ENCODE results near the gene FNDC5. TPM values are rescaled to one million over a fixed set of nuclear protein-coding genes. Genes with fewer than 3 reads are reported as not detected.

Gene FNDC5
- total RNA-seq, 2 donors from 2014 or later = not detected

DNA sequence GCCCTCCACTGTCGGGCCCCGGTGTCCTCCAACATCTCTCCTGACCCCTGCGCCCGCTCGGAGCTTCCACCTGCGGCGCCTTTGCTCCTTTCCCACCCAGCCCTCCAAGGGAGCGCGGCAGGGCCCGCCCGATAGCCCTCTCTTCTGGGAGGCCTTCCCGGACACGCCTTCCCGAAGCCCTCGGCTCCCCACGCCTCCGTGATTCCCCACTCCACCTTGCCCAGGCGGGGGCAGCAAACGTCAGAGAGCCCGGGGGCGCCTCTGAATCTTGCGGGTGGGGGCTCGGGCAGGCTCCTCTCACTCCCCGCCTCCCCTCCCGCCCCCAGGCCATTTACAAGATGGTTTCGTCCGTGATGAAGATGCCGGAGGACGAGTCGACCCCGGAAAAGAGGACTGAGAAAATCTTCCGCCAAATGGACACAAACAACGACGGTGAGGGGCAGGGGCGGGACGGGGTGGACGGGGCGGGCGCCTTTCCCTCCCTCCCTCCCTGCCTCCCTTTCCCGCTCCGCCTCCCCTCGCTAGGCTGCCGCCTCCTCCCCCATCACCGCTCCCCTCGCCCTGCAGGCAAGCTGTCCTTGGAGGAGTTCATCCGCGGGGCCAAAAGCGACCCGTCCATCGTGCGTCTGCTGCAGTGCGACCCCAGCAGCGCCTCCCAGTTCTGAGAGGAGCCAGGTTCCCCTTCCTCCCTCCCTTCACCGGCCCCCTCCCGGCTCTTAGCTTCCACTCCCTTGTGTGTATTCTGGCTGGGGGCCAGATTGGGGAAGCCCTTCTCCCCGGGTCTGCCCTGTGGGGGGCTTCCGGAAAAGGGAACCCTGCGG is 22.7 kb upstream of the FNDC5 start:
- Mint-ChIP-seq H3K27me3 (peaks cover 34 to 35% of the 10 kb centered on the region in 2 donors), H3K4me3 (peak overlapping the region; percentile 45), H3K36me3 (no peaks in the 10 kb centered on the region), H3K9me3 (no peaks in the 10 kb centered on the region), H3K27ac (no peak overlapping the region), H3K4me1 (ENCODE audit: low read depth in 2 of 2) (peaks cover 0 to 8% of the 10 kb centered on the region in 2 donors)
- DNase-seq (ENCODE audit: low spot score) (no peak), ATAC-seq (peak in 1 of 2 donors; percentile 37)

DNA sequence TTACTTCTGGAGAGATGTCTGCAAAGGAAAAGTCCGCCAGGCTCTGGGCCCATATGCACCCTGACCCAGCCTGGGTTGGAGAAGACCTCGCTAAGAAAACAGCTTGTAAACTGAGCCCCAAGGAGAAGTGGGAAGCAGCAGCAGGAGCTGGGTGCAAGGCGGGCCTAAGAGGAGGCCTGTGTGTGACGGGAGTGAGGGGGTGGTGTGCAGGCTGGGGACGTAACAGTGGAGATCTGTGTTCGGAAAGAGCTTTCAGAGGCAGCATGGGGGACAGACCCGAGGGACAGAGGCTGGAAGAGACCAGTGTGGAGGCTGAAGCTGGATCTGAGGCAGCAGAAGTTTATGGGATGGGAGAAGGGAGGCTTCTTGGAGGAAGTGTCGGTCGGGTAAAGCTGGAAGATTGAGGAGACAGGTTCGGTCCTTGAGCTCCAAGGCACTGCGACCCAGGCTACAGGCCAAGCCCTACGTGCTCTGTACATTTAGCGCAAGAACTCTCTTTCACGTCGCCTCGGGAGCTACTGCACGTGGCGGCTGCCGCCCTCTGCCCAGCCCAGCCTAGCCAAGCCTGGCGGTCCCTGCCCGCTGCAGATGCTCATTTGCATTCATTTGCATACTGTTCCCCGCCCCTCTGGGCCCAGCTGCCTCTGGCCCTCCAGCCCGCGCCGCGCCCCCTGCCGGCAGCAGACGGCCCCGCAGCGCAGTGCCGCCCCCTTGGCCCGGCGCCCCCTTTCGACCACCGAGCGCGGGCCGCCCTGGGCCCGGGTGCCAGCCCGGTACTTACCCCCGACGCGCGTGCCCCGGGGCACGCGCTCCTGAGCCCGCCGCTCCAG is 21.9 kb upstream of the FNDC5 start:
- Mint-ChIP-seq H3K4me3 (peak overlapping the region; percentile 53), H3K27ac (no peak overlapping the region), H3K9me3 (no peaks in the 10 kb centered on the region), H3K27me3 (peaks cover 38 to 40% of the 10 kb centered on the region in 2 donors), H3K36me3 (no peaks in the 10 kb centered on the region), H3K4me1 (ENCODE audit: low read depth in 2 of 2) (peaks cover 0 to 8% of the 10 kb centered on the region in 2 donors)
- no peak for DNase-seq (ENCODE audit: low spot score)
- peak; percentile 53 to 72 for ATAC-seq

GRCh38 chr1:32891630-32892029 is 20.9 kb upstream of the FNDC5 start:
- ATAC-seq (no peak), DNase-seq (ENCODE audit: low spot score) (no peak)
- H3K9me3 Mint-ChIP-seq = no peaks in the 10 kb centered on the region
- no peak overlapping the region for H3K27ac Mint-ChIP-seq
- no peaks in the 10 kb centered on the region for H3K36me3 Mint-ChIP-seq
- peaks cover 0 to 14% of the 10 kb centered on the region in 2 donors for H3K4me1 Mint-ChIP-seq (ENCODE audit: low read depth in 2 of 2)
- peak overlapping the region; percentile 53 for H3K4me3 Mint-ChIP-seq
- peaks cover 43 to 49% of the 10 kb centered on the region in 2 donors for H3K27me3 Mint-ChIP-seq

DNA sequence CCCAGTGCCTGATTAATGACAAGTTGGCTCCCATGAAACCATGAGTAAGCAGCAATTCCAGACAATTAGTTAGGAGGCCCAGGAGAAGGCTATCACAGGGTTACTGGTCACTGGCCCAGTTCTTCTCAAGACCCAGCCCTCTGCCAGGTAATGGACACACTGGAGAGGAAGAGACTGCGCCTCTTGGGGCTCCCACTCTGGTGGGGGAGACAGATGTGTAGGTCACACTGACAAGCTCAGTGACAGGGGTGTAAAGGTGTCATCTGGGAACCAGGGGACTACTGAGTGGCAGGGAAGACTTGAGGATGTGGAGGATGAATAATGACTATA is 20.5 kb upstream of the FNDC5 start:
- DNase-seq (ENCODE audit: low spot score) (no peak), ATAC-seq (no peak)
- Mint-ChIP-seq H3K36me3 (no peaks in the 10 kb centered on the region), H3K4me3 (no peak overlapping the region), H3K27me3 (peaks cover 40 to 47% of the 10 kb centered on the region in 2 donors), H3K9me3 (no peaks in the 10 kb centered on the region), H3K27ac (no peak overlapping the region), H3K4me1 (ENCODE audit: low read depth in 2 of 2) (peaks cover 0 to 14% of the 10 kb centered on the region in 2 donors)

DNA sequence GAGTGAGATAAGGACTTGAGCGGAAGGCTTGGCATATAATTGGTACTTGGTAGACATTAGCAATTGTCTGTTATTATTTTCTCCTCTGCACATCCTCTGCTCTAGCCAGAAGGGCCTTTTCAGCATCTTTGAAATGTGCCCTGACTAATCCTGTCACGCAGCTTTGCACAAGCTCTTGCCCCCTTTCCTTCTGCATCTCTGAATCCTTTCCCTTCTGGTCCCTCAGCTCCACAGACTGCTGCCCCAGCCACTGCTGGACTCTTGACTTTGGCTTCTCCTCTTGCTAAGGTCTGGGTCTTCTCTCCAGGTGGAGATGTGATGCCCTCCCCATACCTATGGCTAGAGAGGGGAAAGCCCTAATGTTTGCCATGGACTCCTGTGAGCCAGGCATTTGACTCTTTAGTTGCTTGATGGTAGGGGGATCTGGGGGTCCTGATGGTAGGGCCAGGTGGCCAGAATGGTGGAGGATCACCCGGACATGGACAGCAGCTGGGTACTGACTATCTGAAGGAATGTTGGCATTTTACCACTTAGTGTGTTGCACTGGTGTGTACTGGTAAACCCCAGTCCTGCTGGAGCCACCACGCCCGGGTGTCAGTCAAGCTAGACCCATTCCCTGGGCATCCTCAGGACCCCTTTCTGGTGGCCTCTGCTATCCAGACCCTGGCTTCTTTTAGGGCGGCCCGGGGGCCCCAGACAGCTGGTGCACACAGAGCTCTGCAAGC is 20.0 kb upstream of the FNDC5 start:
- H3K4me3 Mint-ChIP-seq = no peak overlapping the region
- H3K4me1 Mint-ChIP-seq (ENCODE audit: low read depth in 2 of 2) = peaks cover 0 to 14% of the 10 kb centered on the region in 2 donors
- peaks cover 42 to 44% of the 10 kb centered on the region in 2 donors for H3K27me3 Mint-ChIP-seq
- H3K9me3 Mint-ChIP-seq = no peaks in the 10 kb centered on the region
- no peak for DNase-seq (ENCODE audit: low spot score)
- no peaks in the 10 kb centered on the region for H3K36me3 Mint-ChIP-seq
- ATAC-seq = no peak
- no peak overlapping the region for H3K27ac Mint-ChIP-seq

DNA sequence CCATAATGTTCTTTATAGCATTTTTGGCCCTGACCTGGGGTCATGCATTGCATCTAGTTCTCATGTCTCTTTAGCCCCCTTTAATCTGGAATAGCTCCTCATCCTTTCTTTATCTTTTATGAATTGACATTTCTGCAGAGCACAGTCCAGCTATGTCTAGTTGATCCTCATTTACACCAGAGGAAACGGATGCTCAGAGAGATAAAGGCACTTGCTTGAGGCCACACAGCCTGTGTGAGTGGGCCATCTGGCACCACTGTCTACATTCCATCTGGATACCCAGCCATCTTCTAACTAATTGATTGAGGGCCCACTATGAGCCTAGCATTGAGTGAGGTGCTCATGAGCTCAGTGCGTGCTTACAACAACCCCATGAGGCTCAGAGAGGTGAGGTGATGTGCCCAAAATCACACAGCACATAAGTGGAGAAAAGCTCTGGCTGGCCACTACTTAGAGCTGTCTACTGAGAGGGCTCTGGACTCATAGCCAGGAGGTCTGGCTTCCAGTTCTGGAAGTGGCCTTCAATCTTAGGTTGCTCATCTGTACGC is 19.1 kb upstream of the FNDC5 start:
- ATAC-seq (no peak), DNase-seq (ENCODE audit: low spot score) (no peak)
- Mint-ChIP-seq H3K4me1 (ENCODE audit: low read depth in 2 of 2) (peaks cover 6 to 20% of the 10 kb centered on the region in 2 donors), H3K27ac (no peak overlapping the region), H3K9me3 (no peaks in the 10 kb centered on the region), H3K27me3 (peaks cover 48 to 53% of the 10 kb centered on the region in 2 donors), H3K36me3 (no peaks in the 10 kb centered on the region), H3K4me3 (no peak overlapping the region)

DNA sequence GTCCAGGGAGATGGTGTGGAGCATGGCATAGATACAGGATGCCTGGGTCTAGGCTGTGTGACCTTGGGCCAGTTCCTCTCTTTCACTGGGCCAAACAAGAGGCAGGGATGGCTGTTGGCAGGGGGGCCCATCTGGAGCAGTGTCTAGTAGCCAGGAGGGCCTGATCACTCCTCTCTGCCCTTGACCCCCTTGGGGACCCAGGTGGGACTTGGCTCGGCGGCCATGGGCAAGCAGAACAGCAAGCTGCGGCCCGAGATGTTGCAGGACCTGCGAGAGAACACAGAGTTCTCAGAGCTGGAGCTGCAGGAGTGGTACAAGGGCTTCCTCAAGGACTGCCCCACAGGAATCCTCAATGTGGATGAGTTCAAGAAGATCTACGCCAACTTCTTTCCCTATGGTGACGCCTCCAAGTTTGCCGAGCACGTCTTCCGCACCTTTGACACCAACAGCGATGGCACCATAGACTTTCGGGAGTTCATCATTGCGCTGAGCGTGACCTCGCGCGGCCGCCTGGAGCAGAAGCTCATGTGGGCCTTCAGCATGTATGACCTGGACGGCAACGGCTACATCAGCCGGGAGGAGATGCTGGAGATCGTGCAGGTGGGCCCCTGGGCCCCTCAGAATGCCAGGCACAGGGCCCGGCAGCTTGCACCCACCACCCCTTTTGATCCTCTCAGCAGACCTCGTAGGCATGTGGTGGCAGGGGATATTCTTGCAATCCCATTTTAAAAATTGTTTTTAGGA is 18.1 kb upstream of the FNDC5 start:
- Mint-ChIP-seq H3K27me3 (peaks cover 53 to 58% of the 10 kb centered on the region in 2 donors), H3K27ac (no peak overlapping the region), H3K9me3 (no peaks in the 10 kb centered on the region), H3K4me1 (ENCODE audit: low read depth in 2 of 2) (peaks cover 6 to 20% of the 10 kb centered on the region in 2 donors), H3K4me3 (no peak overlapping the region), H3K36me3 (no peaks in the 10 kb centered on the region)
- no peak for ATAC-seq
- DNase-seq (ENCODE audit: low spot score) = no peak

DNA sequence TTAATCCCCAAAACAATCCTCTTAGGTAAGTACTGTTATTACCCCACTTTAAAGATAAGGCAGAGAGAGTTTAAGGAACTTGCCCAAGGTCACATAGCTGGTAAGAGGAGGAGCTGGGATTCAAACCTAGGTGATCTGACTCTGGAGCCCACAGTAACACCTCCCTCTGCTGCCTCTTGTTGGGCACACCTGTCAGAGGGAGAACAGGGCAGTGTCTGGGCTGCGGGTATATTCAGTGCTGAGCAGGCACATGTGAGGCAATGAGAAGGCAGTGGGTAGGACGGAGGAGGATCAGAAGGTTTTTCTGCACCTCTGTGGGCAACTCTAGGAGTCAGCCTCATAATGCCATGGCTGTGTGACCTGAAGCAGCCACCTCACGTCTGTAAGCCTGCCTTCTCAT is 17.4 kb upstream of the FNDC5 start:
- DNase-seq (ENCODE audit: low spot score) = no peak
- no peak overlapping the region for H3K4me3 Mint-ChIP-seq
- no peaks in the 10 kb centered on the region for H3K36me3 Mint-ChIP-seq
- no peaks in the 10 kb centered on the region for H3K9me3 Mint-ChIP-seq
- ATAC-seq = no peak
- no peak overlapping the region for H3K27ac Mint-ChIP-seq
- peaks cover 6 to 20% of the 10 kb centered on the region in 2 donors for H3K4me1 Mint-ChIP-seq (ENCODE audit: low read depth in 2 of 2)
- H3K27me3 Mint-ChIP-seq = peaks cover 58 to 64% of the 10 kb centered on the region in 2 donors

DNA sequence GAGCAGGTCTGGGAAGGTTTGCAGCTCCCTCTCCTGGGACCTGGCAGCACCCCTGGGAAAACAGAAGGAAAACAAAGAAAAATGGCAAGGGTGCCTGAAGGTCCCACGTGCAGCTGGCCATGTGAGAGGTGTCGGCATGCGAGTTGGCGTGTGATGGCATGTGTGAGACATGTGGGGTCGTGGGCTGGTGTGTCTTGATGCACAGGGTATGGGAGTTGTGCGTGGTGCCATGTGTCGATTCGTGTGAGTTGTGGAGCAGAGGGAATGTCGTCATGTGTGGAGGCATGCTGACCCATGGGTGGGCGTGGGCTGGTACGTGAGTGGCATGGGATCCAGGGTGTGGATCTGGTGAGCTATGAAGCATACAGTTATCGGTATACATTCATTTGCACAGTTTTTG is 16.9 kb upstream of the FNDC5 start:
- Mint-ChIP-seq H3K9me3 (no peaks in the 10 kb centered on the region), H3K27me3 (peaks cover 58 to 63% of the 10 kb centered on the region in 2 donors), H3K36me3 (no peaks in the 10 kb centered on the region), H3K4me3 (no peak overlapping the region), H3K27ac (no peak overlapping the region), H3K4me1 (ENCODE audit: low read depth in 2 of 2) (peaks cover 6 to 20% of the 10 kb centered on the region in 2 donors)
- ATAC-seq (no peak), DNase-seq (ENCODE audit: low spot score) (no peak)

GRCh38 chr1:32886828-32887414 is 16.2 kb upstream of the FNDC5 start:
- Mint-ChIP-seq H3K4me3 (no peak overlapping the region), H3K36me3 (no peaks in the 10 kb centered on the region), H3K4me1 (ENCODE audit: low read depth in 2 of 2) (peaks cover 6 to 13% of the 10 kb centered on the region in 2 donors), H3K9me3 (no peaks in the 10 kb centered on the region), H3K27me3 (peaks cover 51 to 56% of the 10 kb centered on the region in 2 donors), H3K27ac (no peak overlapping the region)
- no peak for ATAC-seq
- no peak for DNase-seq (ENCODE audit: low spot score)

DNA sequence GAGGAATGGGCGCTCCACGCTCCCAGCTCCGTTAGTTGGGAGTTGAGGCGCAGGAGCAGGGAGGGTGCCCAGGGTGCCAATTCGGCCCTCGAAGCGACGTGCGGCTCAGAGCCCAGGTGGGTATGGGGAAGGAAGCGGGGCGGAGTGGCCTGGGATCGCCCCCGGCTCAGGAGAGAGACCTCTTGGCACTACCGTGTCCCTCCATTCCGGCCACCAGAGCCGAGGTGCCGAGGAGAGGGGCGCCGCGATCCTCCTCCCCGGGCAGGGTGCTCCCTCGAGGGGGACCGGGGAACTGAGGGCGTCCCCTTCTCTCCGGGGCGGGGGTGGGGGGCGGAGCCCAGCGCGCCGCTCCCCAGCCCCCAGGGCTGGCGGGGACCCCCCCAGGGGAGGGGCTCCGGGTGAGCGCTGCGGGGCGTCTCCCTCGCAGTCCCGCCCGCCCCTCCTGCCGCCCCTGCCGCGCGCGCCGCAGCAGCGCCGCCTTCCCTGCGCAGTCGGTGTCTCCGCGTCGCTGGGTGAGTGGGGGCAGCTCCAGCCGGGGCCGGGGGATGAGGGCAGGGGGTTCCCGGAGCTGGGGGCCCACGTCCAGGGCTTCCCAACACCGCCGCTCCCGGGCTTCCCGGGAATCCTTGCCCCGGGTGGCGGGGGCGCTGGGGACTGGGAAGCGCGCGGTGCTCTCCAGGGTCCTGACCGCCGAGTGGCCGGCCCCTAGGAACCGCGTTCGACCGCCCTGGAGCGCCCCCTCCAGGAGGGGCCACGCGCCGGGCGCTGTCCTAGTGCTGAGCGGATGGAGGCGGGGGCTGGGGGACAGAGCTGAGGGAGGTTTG is 15.5 kb upstream of the FNDC5 start, which contains the start of gene HPCA:
TSS of gene HPCA (plus strand) at position 488 of the 824 bp plus-strand sequence. CDS start 2,408 bp downstream, outside the sequence.
- H3K36me3 Mint-ChIP-seq = no peaks in the 10 kb centered on the region
- H3K9me3 Mint-ChIP-seq = no peaks in the 10 kb centered on the region
- ATAC-seq = peak; percentile 73 to 80
- H3K4me1 Mint-ChIP-seq (ENCODE audit: low read depth in 2 of 2) = peaks cover 6 to 12% of the 10 kb centered on the region in 2 donors
- DNase-seq (ENCODE audit: low spot score) = no peak
- no peak within 1 kb of the TSS for H3K27ac Mint-ChIP-seq
- H3K4me3 Mint-ChIP-seq = peak within 1 kb of the TSS; percentile 50
- peaks cover 47 to 49% of the 10 kb centered on the region in 2 donors for H3K27me3 Mint-ChIP-seq

- H3K4me1 Mint-ChIP-seq (ENCODE audit: low read depth in 2 of 2) = peaks cover 6 to 12% of the 10 kb centered on the region in 2 donors
- H3K27ac Mint-ChIP-seq = no peak overlapping the region
- no peaks in the 10 kb centered on the region for H3K36me3 Mint-ChIP-seq
- H3K9me3 Mint-ChIP-seq = no peaks in the 10 kb centered on the region
- no peak for DNase-seq (ENCODE audit: low spot score)
- peak overlapping the region; percentile 50 for H3K4me3 Mint-ChIP-seq
- no peak for ATAC-seq
- H3K27me3 Mint-ChIP-seq = peaks cover 46 to 48% of the 10 kb centered on the region in 2 donors
These were observed 14.9 kb upstream of the FNDC5 start for GRCh38 chr1:32885676-32886003.
